Measurements from ENCODE around the gene FGD2. TPM values are rescaled to one million over a fixed set of nuclear protein-coding genes. Genes with fewer than 3 reads are reported as not detected.

The FGD2 gene
- total RNA-seq, 2 experiments from 2014 or later: 1.4 to 1.6 TPM

- POLR2A ChIA-PET: interaction anchor here (0.9 to 1.2 kb wide), 4 partner anchors 8 to 22 kb away, joined by 3 to 7 read pairs (median 4); partner anchors contain the start of genes MTCH1 and PI16
- peaks cover 8% of the 10 kb centered on the region for H3K36me3 Mint-ChIP-seq (ENCODE audit: low read depth)
- H3K27me3 Mint-ChIP-seq: no peaks in the 10 kb centered on the region
- CTCF ChIA-PET: interaction anchor here (1.3 to 1.9 kb wide), 3 partner anchors 16 to 90 kb away, joined by 3 to 6 read pairs (median 5); no protein-coding TSS in a partner anchor
- H3K4me3 Mint-ChIP-seq: no peak overlapping the region
- intact Hi-C loops (cut with micrococcal nuclease): no loop called here
- peak; percentile 37 for DNase-seq
- H3K27ac Mint-ChIP-seq: no peak overlapping the region
- ATAC-seq: peak; percentile 67
- no peak for TF ChIP-seq CTCF (IDR thresholded peaks at IDR 0.05)
- H3K4me1 Mint-ChIP-seq (ENCODE audit: low read depth): peaks cover 27% of the 10 kb centered on the region
- H3K9me3 Mint-ChIP-seq: no peaks in the 10 kb centered on the region
Observed at GRCh38 chr6:36963451-36964290, 41.8 kb upstream of the FGD2 start.

DNA sequence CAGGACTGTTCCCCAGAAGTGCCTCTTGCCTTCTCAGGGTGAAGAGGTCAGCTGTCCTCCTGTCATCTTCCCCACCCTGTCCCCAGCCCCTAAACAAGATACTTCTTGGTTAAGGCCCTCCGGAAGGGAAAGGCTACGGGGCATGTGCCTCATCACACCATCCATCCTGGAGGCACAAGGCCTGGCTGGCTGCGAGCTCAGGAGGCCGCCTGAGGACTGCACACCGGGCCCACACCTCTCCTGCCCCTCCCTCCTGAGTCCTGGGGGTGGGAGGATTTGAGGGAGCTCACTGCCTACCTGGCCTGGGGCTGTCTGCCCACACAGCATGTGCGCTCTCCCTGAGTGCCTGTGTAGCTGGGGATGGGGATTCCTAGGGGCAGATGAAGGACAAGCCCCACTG is 41.1 kb upstream of the FGD2 start:
- ChIA-PET POLR2A (interaction anchor here (0.9 to 1.2 kb wide), 3 partner anchors 9 to 22 kb away, joined by 3 to 7 read pairs (median 4); partner anchors contain the start of genes MTCH1 and PI16), CTCF (interaction anchor here (0.8 to 1.9 kb wide), 2 partner anchors 15 to 54 kb away, joined by 3 to 5 read pairs; no protein-coding TSS in a partner anchor)
- intact Hi-C loops (cut with micrococcal nuclease): no loop called here
- peaks cover 11% of the 10 kb centered on the region for H3K36me3 Mint-ChIP-seq (ENCODE audit: low read depth)
- TF ChIP-seq CTCF (IDR thresholded peaks at IDR 0.05): no peak
- H3K4me1 Mint-ChIP-seq (ENCODE audit: low read depth): peaks cover 27% of the 10 kb centered on the region
- no peak overlapping the region for H3K4me3 Mint-ChIP-seq
- DNase-seq: no peak
- no peak for ATAC-seq
- no peaks in the 10 kb centered on the region for H3K9me3 Mint-ChIP-seq
- no peak overlapping the region for H3K27ac Mint-ChIP-seq
- H3K27me3 Mint-ChIP-seq: no peaks in the 10 kb centered on the region

- Mint-ChIP-seq H3K4me1 (ENCODE audit: low read depth) (peaks cover 27% of the 10 kb centered on the region), H3K27ac (peak overlapping the region; percentile 5), H3K4me3 (no peak overlapping the region), H3K9me3 (no peaks in the 10 kb centered on the region), H3K36me3 (ENCODE audit: low read depth) (peaks cover 17% of the 10 kb centered on the region), H3K27me3 (no peaks in the 10 kb centered on the region)
- POLR2A ChIA-PET: interaction anchor here (1.2 kb wide), 1 partner anchor 21 kb away, joined by 7 read pairs; the partner anchor contains the start of gene MTCH1
- no peak for DNase-seq
- no peak for ATAC-seq
- TF ChIP-seq CTCF (IDR thresholded peaks at IDR 0.05): no peak
- intact Hi-C loops (cut with micrococcal nuclease): no loop called here
- CTCF ChIA-PET: interaction anchor here (0.8 to 1.9 kb wide), 3 partner anchors 12 to 53 kb away, joined by 3 to 5 read pairs (median 3); no protein-coding TSS in a partner anchor
Observed at GRCh38 chr6:36964908-36965307, 40.5 kb upstream of the FGD2 start.

DNA sequence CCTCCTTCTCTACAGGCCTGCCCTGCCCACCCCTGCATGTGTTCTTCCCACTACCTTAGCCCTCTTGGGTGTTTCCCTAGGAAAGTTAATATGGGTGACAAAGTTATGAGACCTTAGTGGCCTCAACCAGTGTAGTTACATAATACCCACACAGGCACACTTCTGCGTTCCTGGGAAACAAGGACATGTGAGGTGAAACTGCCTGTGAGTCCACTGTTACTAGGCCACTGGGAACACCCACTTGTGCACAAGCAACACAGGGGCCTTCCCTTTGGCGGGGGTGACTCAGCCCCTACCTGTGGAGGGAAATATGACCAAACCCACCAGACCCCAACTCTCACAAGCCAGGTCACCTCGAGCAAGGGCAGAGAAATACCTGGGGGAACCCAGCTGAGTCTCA is 38.2 kb upstream of the FGD2 start:
- H3K9me3 Mint-ChIP-seq: no peaks in the 10 kb centered on the region
- no peaks in the 10 kb centered on the region for H3K27me3 Mint-ChIP-seq
- ATAC-seq (no peak), DNase-seq (no peak)
- TF ChIP-seq CTCF (IDR thresholded peaks at IDR 0.05): no peak
- intact Hi-C loops (cut with micrococcal nuclease): no loop called here
- CTCF ChIA-PET: interaction anchor here (1.4 kb wide), 1 partner anchor 11 kb away, joined by 4 read pairs; no protein-coding TSS in a partner anchor
- H3K4me3 Mint-ChIP-seq: no peak overlapping the region
- POLR2A ChIA-PET: interaction anchor here (0.6 to 1.1 kb wide), 3 partner anchors 9 to 17 kb away, joined by 3 read pairs; no protein-coding TSS in a partner anchor
- no peak overlapping the region for H3K27ac Mint-ChIP-seq
- H3K4me1 Mint-ChIP-seq (ENCODE audit: low read depth): peaks cover 25% of the 10 kb centered on the region
- peaks cover 24% of the 10 kb centered on the region for H3K36me3 Mint-ChIP-seq (ENCODE audit: low read depth)

DNA sequence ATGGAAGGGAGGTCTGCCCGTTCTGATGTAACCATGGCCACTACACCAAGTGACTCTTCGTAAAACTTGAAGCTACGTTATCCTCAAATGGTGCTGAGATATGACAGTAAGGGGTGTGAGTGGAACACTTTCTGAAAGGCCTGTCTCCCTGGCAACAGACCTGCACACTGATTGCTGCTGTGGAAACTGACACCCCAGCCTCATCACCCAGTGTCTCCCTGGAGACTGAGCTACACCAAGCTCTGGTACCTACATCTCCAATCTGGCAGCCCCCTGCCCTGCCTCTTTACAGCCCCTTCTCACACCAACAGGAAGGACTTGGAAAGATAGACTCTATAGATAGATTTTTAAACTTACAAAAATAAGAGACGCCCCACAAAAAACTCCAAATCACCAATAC is 37.7 kb upstream of the FGD2 start:
- Mint-ChIP-seq H3K9me3 (no peaks in the 10 kb centered on the region), H3K27ac (no peak overlapping the region), H3K4me1 (ENCODE audit: low read depth) (peaks cover 23% of the 10 kb centered on the region), H3K27me3 (no peaks in the 10 kb centered on the region), H3K4me3 (no peak overlapping the region), H3K36me3 (ENCODE audit: low read depth) (peaks cover 26% of the 10 kb centered on the region)
- ATAC-seq: no peak
- intact Hi-C loops (cut with micrococcal nuclease): no loop called here
- TF ChIP-seq CTCF (IDR thresholded peaks at IDR 0.05): no peak
- ChIA-PET CTCF (no interaction called here), POLR2A (interaction anchor here (0.6 to 1.1 kb wide), 2 partner anchors 8 to 17 kb away, joined by 3 read pairs; no protein-coding TSS in a partner anchor)
- DNase-seq: no peak
